HG02973 (cell line): Measurements from ENCODE around the gene GNPTG.

Experiments
- ATAC-seq: cut with Tn5 transposase; IDR thresholded peaks from one replicate; pipeline ENCODE4 v1.9.1; 2021; ENCODE audit warnings: moderate library complexity; ENCODE audit not compliant: unreplicated experiment

The GNPTG gene

DNA sequence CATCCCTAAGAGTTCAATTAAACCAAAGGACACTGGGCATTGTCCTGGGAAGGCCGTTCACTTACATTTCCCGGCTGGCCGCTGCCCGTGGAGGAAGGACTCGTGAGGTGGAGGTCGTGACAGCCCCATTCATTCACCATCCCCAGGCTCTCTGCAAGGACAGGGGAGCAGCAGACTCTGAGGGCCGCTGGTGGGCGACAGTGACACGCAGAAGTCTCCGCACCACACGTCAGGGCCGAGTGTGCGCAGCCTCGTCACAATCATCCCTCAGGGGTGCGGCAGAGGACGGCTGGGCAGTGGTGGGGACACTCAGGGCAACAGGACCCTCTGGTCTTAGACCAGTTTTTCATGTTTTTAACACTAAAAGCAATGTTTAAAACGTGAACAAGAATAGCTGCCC lies 41.1 kb downstream of the GNPTG start:
- ATAC-seq: no peak

GRCh38 chr16:1393613-1394176 lies 42.0 kb downstream of the GNPTG start:
- ATAC-seq: no peak

DNA sequence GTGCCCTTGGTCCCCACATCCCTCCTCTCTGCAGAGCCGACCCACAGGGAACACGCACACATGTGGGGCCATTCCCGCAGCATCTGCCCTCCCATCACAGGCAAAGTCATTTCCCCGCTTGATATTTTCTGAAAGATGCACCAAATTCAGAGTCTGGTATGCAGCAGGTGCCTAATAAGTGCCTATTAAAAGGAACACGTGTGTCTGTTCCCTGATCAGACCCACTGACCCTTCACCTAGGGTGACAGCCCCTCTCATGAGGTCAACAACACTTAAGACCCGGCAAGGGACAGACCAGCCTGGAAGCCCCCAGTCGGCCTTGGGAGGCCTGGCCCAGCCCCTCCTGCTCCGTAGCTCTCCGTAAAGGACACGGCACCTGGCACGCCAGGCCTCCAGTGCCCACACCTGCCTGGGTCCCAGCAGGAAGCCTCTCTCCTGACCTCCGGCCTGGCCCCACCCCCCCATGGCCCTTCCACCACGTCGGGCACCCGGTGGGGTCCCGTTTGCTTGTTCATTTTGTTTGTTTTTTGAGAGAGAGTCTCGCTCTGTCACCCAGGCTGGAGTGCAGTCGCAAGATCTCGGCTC lies 42.7 kb downstream of the GNPTG start:
- no peak for ATAC-seq

DNA sequence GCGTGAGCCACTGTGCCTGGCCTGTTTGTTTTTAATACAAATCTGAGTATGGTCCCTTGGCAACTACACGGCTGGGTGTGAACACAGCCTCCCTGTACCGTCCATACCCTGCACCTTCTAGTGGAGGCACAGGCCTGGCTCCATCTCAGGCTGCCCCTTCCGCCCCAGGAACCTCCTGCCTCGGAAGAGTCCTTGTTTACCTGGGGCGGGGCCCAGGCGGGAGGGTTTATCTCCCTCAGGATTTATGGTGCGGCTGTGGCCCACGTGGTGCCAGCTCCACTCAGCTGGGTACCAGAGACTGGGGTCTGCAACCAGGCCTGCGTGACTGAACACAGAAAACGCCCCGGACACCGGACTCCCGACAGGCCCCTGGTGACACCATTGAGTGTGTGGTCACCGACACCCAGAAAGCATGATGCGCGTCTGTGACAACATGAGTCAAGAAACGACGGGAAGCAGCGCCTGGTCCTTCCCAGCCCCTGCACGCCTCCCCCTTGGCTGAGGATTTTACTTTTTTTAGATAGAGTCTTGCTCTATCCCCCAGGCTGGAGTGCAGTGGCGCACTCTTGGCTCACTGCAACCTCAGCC lies 43.8 kb downstream of the GNPTG start:
- ATAC-seq: no peak

DNA sequence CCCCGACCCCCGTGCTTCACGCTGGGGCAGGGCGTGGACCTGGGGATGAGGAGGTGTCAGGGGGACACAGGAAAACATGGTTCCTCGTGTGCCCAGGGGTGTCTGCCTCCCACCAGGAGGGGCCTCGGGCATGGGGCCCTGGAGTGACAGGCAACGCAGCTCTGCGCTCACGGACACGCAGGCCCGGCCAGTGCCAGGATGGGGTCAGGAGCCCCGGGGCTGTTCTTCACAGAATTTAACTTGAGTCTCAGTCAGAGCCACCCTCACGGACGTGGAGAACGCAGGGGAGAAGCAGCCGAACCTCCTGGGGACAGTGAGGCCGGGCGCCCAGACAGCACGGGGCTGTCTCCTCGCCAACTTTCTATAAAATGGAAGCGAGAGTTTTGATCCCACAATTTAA lies 46.0 kb downstream of the GNPTG start:
- no peak for ATAC-seq

DNA sequence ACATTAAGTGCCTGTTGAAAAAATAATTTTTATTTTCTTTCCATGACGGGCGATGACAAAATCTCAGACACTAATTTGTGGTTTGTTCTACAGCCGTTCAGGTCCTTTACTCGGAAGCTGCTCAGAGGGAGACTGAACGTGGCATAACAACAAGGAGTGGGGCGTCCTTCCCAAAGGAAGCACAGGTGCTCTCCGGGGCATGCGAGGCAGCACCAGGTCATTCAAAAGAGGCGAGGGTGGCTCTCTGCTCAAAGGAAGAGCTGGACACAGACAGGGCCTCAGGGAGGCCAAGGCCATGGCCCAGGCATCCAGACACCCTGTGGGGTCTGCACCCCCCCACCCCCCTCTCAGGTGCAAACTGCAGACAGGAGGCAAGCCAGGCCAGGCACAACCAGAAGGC lies 46.6 kb downstream of the GNPTG start:
- no peak for ATAC-seq

DNA sequence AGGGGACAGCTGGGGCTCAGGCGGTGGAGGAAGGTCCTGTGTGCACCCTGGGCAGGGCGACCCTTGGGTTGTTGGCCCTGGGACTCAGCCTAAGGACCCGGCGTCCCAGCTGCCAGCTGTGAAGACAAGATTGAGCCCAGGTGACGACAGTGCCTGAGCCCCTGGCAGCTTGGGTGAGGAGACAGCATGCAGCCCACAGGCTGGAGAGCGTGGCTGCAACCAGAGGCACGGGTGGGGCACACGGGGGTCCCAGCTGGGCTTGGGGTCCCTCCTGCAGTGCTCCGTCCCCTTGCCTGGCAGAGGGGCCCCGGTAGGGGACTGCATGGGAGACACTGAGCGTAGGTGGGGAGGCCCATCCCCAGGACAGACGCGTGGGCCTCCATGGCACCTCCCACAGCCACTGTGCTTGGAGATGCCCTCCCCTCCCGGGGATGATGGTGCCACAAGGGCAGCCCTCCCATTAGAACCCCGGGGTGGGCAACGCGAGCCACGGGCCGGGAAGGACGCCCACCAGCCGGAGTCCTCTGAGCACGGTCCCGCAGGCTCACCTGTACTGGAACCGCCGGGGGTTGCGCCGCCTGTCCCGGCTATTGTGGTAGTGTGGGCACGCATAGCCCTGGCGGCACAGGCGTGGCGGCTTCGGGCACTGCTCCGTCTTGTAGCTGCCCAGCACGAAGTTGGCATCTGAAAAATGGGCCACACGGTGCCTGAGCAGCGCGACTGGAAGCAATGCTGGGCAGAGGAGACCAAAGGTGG lies 47.3 kb downstream of the GNPTG start:
- ATAC-seq: no peak

- no peak for ATAC-seq
Measured at GRCh38 chr16:1401061-1401757, 49.5 kb downstream of the GNPTG start.

DNA sequence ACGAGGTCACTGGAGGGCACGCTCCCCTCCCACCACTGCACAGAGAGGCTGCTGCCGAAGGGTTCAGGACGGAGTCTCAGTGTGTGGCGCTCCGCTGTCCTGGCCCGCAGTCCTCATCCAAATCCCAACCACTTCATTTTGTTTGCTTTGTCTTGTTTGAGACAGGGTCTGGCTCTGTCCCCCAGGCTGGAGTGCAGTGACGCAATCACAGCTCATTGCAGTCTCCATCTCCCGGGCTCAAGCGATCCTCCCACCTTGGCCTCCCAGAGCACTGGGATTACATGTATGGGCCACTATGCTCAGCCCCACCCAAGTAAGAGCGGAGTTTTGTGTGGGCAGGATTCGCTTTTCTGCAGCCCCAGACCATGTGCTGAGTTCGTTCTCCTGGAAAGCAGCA lies 50.0 kb downstream of the GNPTG start:
- no peak for ATAC-seq

DNA sequence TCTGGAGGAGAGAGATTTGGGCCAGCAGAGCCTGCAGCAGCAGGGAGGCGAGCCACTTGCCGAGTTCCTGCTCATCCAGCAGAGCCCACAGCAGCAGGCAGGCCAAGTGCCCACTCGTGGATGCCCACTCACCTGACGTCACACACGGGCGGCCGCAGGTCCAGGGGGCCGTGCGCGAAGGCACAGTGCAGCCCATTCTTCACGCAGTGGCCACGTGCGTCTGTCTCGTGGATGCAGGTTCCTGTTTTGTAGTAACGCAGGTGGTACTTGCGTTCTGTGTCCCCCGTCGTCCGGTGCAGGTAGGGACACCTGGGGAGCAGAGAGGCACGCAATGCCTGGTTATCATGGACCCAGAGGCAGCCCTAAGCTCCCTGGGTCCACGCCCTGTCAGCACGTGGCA lies 51.3 kb downstream of the GNPTG start:
- no peak for ATAC-seq

GRCh38 chr16:1403733-1404132 lies 52.0 kb downstream of the GNPTG start:
- ATAC-seq: no peak

- peak; percentile 18 for ATAC-seq
Measured at GRCh38 chr16:1407753-1408152, 56.0 kb downstream of the GNPTG start.

- ATAC-seq: peak; percentile 72
Measured at GRCh38 chr16:1408171-1408837, 56.6 kb downstream of the GNPTG start.

DNA sequence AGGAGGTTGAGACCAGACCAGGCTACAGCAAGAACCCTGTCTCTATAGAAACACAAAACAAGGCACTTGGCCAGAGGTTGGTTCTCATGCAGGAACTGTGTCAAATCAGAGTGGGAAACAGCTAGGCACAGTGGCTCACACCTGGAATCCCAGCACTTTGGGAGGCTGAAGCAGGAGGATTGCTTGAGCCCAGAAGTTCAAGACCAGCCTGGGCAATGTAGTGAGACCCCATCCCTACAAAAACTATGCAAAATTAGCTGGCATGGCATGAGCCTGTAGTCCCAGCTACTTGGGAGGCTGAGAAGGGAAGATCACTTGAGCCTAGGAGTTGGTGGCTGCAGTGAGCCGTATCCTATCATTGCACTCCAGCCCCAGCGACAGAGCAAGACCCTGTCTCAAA lies 61.1 kb downstream of the GNPTG start:
- no peak for ATAC-seq
